ENCODE data around the gene HOXC5. TPM values are rescaled to one million over a fixed set of nuclear protein-coding genes. Genes with fewer than 3 reads are reported as not detected.

The HOXC5 gene
- total RNA-seq, 1 experiment from 2014 or later: not detected

DNA sequence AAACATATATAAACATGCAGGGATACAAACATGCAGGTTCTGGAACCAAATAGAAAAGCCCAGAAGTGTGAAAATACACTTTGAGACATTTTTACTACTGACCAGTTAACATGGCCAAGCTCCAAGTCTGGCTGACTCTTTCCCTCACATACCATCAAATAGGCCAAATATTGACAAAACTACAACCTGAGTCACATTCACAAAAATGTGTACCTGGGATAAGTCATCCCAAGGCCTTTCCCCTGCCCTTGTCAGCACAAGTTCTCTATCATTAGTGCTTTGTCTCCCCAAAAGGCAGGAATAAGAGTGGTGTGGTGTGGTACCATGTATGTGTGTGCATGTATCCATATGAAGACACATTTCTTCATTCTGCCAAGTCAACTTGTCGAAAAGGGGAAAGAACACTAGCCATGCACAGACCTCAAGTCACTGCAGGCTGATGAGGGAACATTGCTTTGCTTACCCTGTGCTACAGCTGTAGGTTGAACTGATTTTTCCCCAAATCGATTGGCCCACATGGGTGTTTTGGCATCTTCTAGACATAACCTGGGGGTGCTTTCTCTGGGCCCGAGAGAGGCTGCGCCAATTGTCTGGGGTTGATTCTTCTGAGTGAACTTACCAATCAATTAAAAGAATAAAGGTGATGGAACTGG, 35.7 kb downstream of the HOXC5 start:
- H3K27me3 Mint-ChIP-seq (ENCODE audit: unreplicated experiment): peaks cover 69% of the 10 kb centered on the region
- no TSS peak for BruUV-seq (replicated peaks)
- TF ChIP-seq, protein P1, sequence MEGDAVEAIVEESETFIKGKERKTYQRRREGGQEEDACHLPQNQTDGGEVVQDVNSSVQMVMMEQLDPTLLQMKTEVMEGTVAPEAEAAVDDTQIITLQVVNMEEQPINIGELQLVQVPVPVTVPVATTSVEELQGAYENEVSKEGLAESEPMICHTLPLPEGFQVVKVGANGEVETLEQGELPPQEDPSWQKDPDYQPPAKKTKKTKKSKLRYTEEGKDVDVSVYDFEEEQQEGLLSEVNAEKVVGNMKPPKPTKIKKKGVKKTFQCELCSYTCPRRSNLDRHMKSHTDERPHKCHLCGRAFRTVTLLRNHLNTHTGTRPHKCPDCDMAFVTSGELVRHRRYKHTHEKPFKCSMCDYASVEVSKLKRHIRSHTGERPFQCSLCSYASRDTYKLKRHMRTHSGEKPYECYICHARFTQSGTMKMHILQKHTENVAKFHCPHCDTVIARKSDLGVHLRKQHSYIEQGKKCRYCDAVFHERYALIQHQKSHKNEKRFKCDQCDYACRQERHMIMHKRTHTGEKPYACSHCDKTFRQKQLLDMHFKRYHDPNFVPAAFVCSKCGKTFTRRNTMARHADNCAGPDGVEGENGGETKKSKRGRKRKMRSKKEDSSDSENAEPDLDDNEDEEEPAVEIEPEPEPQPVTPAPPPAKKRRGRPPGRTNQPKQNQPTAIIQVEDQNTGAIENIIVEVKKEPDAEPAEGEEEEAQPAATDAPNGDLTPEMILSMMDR (IDR thresholded peaks at IDR 0.05; ENCODE audit: unreplicated experiment): no peak
- no peak for DNase-seq
- no peaks in the 10 kb centered on the region for H3K4me1 Mint-ChIP-seq (ENCODE audit: low read depth, unreplicated experiment)
- CTCF ChIA-PET: interaction anchor here (1.1 kb wide), 1 partner anchor 72 kb away, joined by 3 read pairs; no protein-coding TSS in a partner anchor
- H3K36me3 Mint-ChIP-seq (ENCODE audit: insufficient read depth, unreplicated experiment): no peaks in the 10 kb centered on the region
- H3K27ac Mint-ChIP-seq (ENCODE audit: unreplicated experiment): no peak overlapping the region
- intact Hi-C loops (cut with micrococcal nuclease; ENCODE audit: unreplicated experiment): no loop called here
- H3K9me3 Mint-ChIP-seq (ENCODE audit: low read depth, unreplicated experiment): no peaks in the 10 kb centered on the region
- no peak overlapping the region for H3K4me3 Mint-ChIP-seq (ENCODE audit: low read depth, unreplicated experiment)

DNA sequence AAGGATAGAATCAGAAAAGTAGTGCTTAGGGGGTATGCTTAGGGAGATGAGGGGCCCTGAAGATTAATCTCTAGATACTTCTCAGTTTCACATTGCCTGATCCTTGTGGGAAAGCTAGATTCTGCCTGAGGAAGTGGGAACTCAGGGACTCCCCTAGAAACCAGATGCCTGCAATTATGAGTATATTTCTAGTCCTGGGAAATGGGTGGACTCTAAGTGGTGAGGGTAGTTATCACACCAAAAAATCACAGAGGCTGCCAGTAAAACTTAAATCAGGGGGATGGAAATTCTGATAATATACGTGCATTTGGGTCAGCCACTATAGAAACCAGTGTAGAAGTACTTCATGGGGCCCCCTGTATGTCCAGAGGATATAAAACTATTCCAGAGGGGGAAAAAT, 39.1 kb downstream of the HOXC5 start:
- Mint-ChIP-seq H3K4me1 (ENCODE audit: low read depth, unreplicated experiment) (no peaks in the 10 kb centered on the region), H3K9me3 (ENCODE audit: low read depth, unreplicated experiment) (no peaks in the 10 kb centered on the region), H3K27ac (ENCODE audit: unreplicated experiment) (no peak overlapping the region), H3K27me3 (ENCODE audit: unreplicated experiment) (peaks cover 58% of the 10 kb centered on the region), H3K36me3 (ENCODE audit: insufficient read depth, unreplicated experiment) (no peaks in the 10 kb centered on the region), H3K4me3 (ENCODE audit: low read depth, unreplicated experiment) (no peak overlapping the region)
- no TSS peak for BruUV-seq (replicated peaks)
- TF ChIP-seq, protein P1 (IDR thresholded peaks at IDR 0.05; ENCODE audit: unreplicated experiment): no peak
- intact Hi-C loops (cut with micrococcal nuclease; ENCODE audit: unreplicated experiment): no loop called here
- no peak for DNase-seq
- CTCF ChIA-PET: no interaction called here

DNA sequence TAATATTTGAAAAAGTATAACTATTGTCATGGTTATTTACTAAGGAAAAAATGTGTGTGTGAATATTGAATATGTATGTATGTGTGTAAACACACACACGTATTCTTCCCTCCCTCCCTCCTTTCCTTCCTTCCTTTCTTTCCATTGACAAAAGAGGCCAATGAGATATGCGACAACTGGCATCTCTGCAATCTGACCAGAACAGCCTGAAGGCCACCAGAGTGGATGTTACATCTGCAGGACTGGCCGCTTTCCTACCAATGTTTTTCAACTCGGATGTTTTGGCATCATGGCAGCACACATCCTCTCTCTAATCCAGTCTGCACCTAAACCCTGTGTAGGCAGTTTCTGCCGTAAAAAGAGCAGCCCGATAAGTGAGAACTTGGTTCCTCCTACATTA, 41.5 kb downstream of the HOXC5 start:
- no TSS peak for BruUV-seq (replicated peaks)
- TF ChIP-seq, protein P1 (IDR thresholded peaks at IDR 0.05; ENCODE audit: unreplicated experiment): no peak
- Mint-ChIP-seq H3K9me3 (ENCODE audit: low read depth, unreplicated experiment) (no peaks in the 10 kb centered on the region), H3K36me3 (ENCODE audit: insufficient read depth, unreplicated experiment) (no peaks in the 10 kb centered on the region), H3K4me1 (ENCODE audit: low read depth, unreplicated experiment) (no peaks in the 10 kb centered on the region), H3K27me3 (ENCODE audit: unreplicated experiment) (peaks cover 59% of the 10 kb centered on the region), H3K27ac (ENCODE audit: unreplicated experiment) (no peak overlapping the region), H3K4me3 (ENCODE audit: low read depth, unreplicated experiment) (no peak overlapping the region)
- intact Hi-C loops (cut with micrococcal nuclease; ENCODE audit: unreplicated experiment): no loop called here
- CTCF ChIA-PET: no interaction called here
- no peak for DNase-seq

DNA sequence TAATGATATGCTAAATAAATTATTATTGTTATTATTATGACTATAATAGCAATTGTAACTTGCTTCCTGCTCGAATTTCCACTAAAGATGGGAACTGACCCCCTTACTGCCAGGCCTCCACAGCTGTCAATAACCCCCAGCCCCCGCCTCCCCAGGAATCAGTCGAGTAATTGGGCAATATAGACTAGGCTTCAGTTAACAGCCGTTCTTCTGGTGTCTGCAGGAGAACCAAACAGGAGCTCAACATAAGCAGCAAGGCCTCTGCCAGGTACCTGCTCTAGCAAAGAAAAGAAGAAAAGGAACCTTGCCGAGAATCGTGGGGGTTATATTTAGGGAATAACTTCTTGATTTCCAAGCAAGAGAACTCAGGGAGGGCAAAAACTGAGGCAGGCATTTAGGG, 42.6 kb downstream of the HOXC5 start:
- intact Hi-C loops (cut with micrococcal nuclease; ENCODE audit: unreplicated experiment): no loop called here
- peaks cover 54% of the 10 kb centered on the region for H3K27me3 Mint-ChIP-seq (ENCODE audit: unreplicated experiment)
- DNase-seq: no peak
- no peaks in the 10 kb centered on the region for H3K9me3 Mint-ChIP-seq (ENCODE audit: low read depth, unreplicated experiment)
- no peaks in the 10 kb centered on the region for H3K36me3 Mint-ChIP-seq (ENCODE audit: insufficient read depth, unreplicated experiment)
- no peak overlapping the region for H3K4me3 Mint-ChIP-seq (ENCODE audit: low read depth, unreplicated experiment)
- CTCF ChIA-PET: interaction anchor here (0.6 to 0.7 kb wide), 2 partner anchors 92 to 106 kb away, joined by 3 read pairs; no protein-coding TSS in a partner anchor
- H3K4me1 Mint-ChIP-seq (ENCODE audit: low read depth, unreplicated experiment): no peaks in the 10 kb centered on the region
- no peak overlapping the region for H3K27ac Mint-ChIP-seq (ENCODE audit: unreplicated experiment)
- TF ChIP-seq, protein P1 (IDR thresholded peaks at IDR 0.05; ENCODE audit: unreplicated experiment): no peak
- no TSS peak for BruUV-seq (replicated peaks)
